Measurements from ENCODE around the gene C3orf22. TPM values are rescaled to one million over a fixed set of nuclear protein-coding genes. Genes with fewer than 3 reads are reported as not detected.

C3orf22 gene
- polyA plus RNA-seq, 3 donors: not detected

GRCh38 chr3:126500016-126500415 is 58.7 kb downstream of the C3orf22 start:
- H3K4me1 ChIP-seq (ENCODE audit: control insufficient read depth in 1 of 2, insufficient read depth in 2 of 2, low read length in 2 of 2): no peaks in the 10 kb centered on the region
- no peaks in the 10 kb centered on the region for H3K79me2 ChIP-seq (ENCODE audit: insufficient read depth, low read length)
- H3K4me2 ChIP-seq (replicated peaks; ENCODE audit: extremely low read depth, low read length, poor library complexity, severe bottlenecking): no peak overlapping the region
- H4K20me1 ChIP-seq (ENCODE audit: insufficient read depth, low read length): no peaks in the 10 kb centered on the region
- no peak overlapping the region for H3K4me3 ChIP-seq (replicated peaks in 1 of 3; ENCODE audit: low read depth in 2 of 3, low read length in 3 of 3)
- Mint-ChIP-seq H3K36me3 (no peaks in the 10 kb centered on the region), H3K27me3 (ENCODE audit: low read depth in 3 of 3) (peaks cover 1 to 7% (median 4%) of the 10 kb centered on the region in 3 donors), H3K4me3 (no peak overlapping the region), H3K9me3 (no peaks in the 10 kb centered on the region), H3K27ac (no peak overlapping the region), H3K4me1 (peaks cover 3% of the 10 kb centered on the region)
- no peak overlapping the region for H3K27ac ChIP-seq (ENCODE audit: low read depth in 1 of 2, low read length in 2 of 2)
- H3K9me3 ChIP-seq (replicated peaks in 1 of 2; ENCODE audit: control insufficient read depth in 1 of 2, insufficient read depth in 1 of 2, low read length in 2 of 2): no peaks in the 10 kb centered on the region
- intact Hi-C loops (cut with micrococcal nuclease): no loop called here
- no peaks in the 10 kb centered on the region for H3K27me3 ChIP-seq (ENCODE audit: control insufficient read depth in 2 of 2, insufficient read depth in 2 of 2, low read length in 2 of 2)
- no peaks in the 10 kb centered on the region for H3K36me3 ChIP-seq (replicated peaks in 1 of 2; ENCODE audit: control insufficient read depth in 1 of 2, insufficient read depth in 2 of 2, low read length in 2 of 2)
- no peak overlapping the region for H2AFZ ChIP-seq (ENCODE audit: insufficient read depth, low read depth, low read length, poor library complexity, severe bottlenecking)
- TF ChIP-seq CTCF (IDR thresholded peaks at IDR 0.05): no peak
- WGBS (ENCODE audit: insufficient coverage): 92% methylated on average over 7 of the region's 7 CpGs
- H3K9ac ChIP-seq (ENCODE audit: insufficient read depth, low read length, poor library complexity, severe bottlenecking): no peak overlapping the region
- DNase-seq: no peak

Small RNA genes within 50 kb of the gene (small RNA-seq; reads per million reads assigned to genes)
- gene RNA5SP138 (ENCODE audit: insufficient read length, low read depth): not detected

Other genes starting within 250 kb of the C3orf22 start
- not detected for gene KLF15, start 201.5 kb downstream of the C3orf22 start, polyA plus RNA-seq
- not detected for gene CFAP100, start 164.0 kb downstream of the C3orf22 start, polyA plus RNA-seq
- gene ZXDC, start 83.0 kb downstream of the C3orf22 start, polyA plus RNA-seq: 10 to 100 TPM in 1 of 3 donors, 1 to 10 TPM in 2; 6.3 to 44.8 (median 9.7) TPM
- gene UROC1, start 41.2 kb downstream of the C3orf22 start, polyA plus RNA-seq: not detected
- 10 to 100 TPM; 16.6 to 41.8 (median 39.2) TPM for gene CHST13, start 34.8 kb downstream of the C3orf22 start, polyA plus RNA-seq
- gene TXNRD3, start 96.2 kb upstream of the C3orf22 start, polyA plus RNA-seq: 1 to 10 TPM in 1 of 3 donors, under 1 TPM in 2; 0.57 to 1.7 (median 0.90) TPM
- gene CHCHD6, start 145.3 kb upstream of the C3orf22 start, polyA plus RNA-seq: 1 to 10 TPM; 1.1 to 1.8 (median 1.8) TPM